GM18909 (cell line): ENCODE data around the gene SH3RF1.

Source experiments
- ATAC-seq: cut with Tn5 transposase; IDR thresholded peaks from one replicate; pipeline ENCODE4 v1.9.1; 2021; ENCODE audit warnings: mild to moderate bottlenecking; ENCODE audit not compliant: unreplicated experiment, poor library complexity

The SH3RF1 gene

GRCh38 chr4:169147191-169147590 is 123.6 kb downstream of the SH3RF1 start:
- no peak for ATAC-seq

- no peak for ATAC-seq
These were observed 126.6 kb downstream of the SH3RF1 start for GRCh38 chr4:169144061-169144600.

- no peak for ATAC-seq
These were observed 127.4 kb downstream of the SH3RF1 start for GRCh38 chr4:169143335-169143734.

DNA sequence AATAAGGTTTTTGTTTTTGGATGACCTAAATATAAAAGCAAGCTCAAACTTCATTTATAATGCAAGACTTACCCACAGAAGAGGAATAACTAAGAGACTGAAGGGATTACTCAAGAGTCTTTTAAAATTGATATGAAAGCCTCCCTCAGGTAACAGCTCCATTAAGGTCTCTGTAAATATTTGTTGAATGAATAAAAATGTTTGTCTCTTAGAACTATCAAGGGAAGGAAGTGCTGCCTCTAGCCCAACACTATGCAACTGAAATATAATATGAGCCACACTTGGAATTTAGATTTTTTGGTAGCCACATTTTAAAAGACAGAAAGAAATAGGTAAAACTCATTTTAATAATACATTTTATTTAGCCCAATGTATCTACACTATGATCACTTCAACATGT is 127.8 kb downstream of the SH3RF1 start:
- ATAC-seq, result no peak

DNA sequence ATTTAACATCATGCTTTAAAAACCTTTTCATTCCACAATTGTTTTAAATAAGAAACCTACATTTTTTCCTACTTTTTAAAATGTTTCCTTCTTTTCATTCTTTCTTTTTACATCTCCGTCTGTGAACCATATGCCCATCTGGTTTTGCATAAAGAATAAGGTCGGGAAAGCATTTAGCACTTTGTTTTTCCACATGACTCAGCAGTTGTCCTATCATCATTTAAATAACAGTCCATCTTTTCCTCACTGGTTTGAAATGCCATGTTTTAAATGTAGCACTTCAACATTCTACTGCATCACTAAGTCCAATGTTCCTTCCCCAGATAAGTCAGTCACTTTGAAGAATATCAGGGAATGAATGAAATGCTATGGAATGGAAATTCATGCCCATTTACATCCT is 128.4 kb downstream of the SH3RF1 start:
- no peak for ATAC-seq

- ATAC-seq, result no peak
These were observed 131.7 kb downstream of the SH3RF1 start for GRCh38 chr4:169139021-169139420.

DNA sequence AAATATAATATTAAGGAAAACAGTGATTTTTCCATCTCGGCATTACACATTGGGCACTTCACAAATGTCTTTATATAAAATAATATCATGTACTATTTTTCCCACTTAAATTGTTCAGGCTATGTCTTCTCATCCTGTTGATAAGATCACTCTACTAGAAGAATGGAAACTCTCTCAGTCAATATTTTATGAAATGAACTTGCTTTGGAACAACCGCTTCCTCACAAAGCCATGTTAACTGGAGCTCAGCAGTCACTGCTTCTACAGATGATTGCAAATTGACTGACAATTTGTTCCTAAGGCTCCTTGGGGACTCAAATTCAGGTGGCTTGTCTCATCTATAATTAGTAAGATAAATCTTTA is 133.2 kb downstream of the SH3RF1 start:
- ATAC-seq, result no peak

DNA sequence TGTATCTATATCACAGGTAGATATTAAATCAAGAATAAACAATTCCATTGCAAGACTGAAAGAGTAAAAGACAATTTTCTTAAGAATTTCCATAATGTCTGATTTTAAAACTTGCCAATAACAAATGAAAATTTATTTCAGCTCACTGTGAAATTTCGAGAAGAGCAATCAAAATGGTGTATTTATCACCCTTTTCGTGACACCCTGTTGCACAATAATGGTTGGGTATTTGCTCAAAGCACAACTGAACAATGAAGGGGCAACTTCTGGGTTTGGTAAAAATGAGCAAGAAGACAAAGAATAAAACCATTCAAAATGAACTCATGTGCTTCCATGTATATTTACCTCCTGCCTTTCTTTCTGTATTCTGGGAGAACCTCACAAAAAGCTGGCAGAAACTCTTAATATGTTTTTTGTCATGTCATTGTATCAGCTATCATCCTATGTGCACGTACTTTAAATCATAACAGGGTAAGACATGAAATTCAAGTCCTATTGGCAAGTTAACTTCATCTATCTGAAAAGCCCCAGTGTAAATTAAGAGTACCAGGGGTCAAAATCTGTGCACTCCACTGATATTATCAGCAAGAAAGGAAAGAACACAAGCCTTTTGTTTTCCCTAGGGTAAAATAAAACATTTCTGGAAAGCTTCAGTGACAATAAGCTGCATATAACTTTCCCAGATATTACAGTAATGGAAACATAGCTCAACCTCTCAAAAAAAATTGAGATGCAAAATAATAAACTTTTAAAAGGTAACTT is 133.8 kb downstream of the SH3RF1 start:
- no peak for ATAC-seq

- no peak for ATAC-seq
These were observed 134.4 kb downstream of the SH3RF1 start for GRCh38 chr4:169136330-169136729.

DNA sequence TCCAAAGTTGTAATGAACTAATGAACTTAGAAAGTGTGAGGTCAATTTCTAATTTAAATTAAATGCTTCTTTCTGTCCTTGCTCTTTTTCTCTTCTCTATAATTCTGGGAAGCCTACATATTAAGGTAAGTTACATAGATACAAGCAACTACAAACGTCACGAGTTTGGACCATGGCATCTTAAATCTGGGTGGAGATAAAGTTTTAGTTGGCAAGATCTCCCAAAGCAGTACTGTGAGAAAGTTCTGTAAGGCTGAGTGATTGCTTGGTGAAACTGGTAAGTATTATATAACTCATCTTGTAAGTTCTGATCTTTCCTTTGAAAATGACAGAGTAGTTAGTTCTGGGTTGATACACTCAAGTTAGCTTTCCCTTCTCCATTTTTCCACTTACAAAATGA is 135.0 kb downstream of the SH3RF1 start:
- ATAC-seq, result no peak

DNA sequence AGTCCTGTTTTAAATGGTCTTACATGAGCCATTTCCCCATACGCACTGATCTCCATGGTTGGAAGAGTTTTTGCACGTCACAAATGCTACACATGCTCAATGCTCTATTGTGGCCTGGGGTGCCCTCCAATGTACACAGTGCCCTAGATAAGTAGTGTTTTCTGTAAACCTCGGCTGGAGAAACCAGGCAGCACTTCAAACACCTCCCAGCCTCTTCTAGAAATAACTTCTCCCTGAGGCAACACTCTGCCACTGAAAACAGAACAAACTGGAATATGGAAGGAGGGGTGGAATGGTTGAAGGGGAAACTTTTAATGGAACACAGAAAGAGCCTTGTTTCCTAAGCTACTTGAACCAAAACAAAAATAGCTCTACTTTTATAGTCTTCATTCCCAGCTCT is 136.8 kb downstream of the SH3RF1 start:
- ATAC-seq, result no peak

GRCh38 chr4:169132561-169133305 is 138.0 kb downstream of the SH3RF1 start:
- no peak for ATAC-seq

GRCh38 chr4:169131556-169132208 is 139.1 kb downstream of the SH3RF1 start:
- no peak for ATAC-seq

GRCh38 chr4:169128902-169129301 is 141.9 kb downstream of the SH3RF1 start:
- no peak for ATAC-seq

- ATAC-seq, result no peak
These were observed 143.4 kb downstream of the SH3RF1 start for GRCh38 chr4:169127314-169127713.

- ATAC-seq, result no peak
These were observed 146.1 kb downstream of the SH3RF1 start for GRCh38 chr4:169124661-169125060.

GRCh38 chr4:169122422-169122821 is 148.3 kb downstream of the SH3RF1 start:
- ATAC-seq, result no peak

DNA sequence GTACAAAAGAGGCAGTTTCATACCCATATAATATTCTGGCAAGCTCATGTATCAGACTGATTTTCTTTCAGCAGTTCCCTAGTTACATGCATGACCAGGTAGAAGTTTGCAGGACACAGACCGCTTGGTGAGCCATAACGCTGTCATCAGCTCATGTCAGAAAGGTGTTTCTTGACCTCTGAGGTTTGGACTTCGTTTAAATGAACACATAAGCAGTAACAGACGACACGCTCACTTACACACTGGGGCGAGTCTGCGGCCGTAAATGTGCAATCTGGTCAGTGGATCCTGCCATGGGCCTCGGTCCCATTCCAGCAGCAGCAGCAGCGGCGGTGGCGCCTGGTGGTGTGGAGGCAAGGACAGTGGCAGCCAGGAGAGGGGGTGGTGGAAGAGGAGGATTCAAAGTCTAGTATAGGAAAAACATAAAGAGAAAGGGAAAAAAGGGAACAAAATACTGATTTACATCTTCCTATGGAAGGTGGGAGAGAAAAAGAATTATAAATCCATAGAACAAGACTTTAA is 148.8 kb downstream of the SH3RF1 start:
- no peak for ATAC-seq

DNA sequence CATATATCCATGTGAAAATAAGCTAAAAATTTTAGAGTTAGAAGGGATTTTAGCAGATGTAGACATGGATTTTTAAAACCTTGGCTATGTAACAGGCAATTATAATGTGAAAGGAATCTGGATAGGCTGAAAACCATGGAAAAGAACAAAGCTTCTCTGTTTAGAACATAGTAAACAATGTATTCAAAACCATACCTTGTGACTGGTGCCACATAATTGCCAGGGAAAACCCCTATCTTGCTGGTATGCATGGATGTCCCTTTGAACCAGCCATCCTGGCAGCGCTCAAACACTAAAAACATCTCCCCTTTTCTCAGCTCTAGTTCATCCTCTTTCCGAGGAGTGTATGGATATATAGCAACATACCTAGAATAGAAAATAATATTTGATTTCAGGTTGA is 150.1 kb downstream of the SH3RF1 start:
- no peak for ATAC-seq

DNA sequence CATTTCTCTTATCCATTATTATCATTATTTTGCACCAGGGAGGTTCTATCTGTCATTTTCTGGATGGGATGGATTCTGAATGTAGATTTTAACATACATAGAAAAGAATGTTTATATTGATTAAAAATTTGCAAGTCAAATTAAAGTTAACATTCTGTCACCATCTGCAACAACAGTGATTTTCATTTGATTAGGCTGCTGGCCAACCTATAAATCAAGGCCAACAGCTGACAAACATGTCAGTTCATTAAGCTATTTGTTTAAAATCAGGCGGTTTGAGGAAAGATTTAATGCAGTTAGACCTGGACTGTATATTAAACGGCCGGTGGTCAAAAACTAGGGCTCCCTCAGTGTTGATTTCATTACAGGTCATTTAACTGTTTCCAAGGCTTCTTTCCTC is 151.2 kb downstream of the SH3RF1 start:
- ATAC-seq, result no peak

DNA sequence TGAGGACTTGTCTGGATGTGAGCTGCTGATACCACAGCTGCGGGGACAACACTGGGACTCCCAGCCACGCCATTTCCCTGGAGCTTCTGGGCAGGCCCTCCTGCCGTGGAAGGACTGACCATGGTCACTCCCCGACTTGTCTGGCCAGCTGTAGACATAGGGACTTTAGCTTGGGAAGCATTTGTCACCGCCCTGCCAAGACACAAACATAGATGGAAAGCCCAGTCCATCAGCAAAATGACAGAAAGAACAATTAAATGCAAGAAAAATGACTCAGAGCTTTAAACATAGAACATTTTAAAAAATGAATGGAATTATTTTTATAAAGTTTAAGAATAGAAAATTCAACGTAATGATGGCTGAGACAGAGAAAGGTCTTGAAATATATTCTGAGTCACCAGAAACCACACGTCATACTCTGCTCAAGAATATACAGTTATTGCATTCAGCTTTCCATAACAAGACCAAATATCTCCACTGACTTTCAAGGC is 153.1 kb downstream of the SH3RF1 start:
- ATAC-seq, result no peak
